OCI-LY3 (cell line): Measurements from ENCODE around the gene DNAH14.

Experiments
- CTCF ChIP-seq: fragments of 200-600, 300-600 bp; sonication (generic); IDR thresholded peaks from 2 replicates; pipeline ENCODE4 v1.5.1; 2014; ENCODE audit warnings: antibody characterized with exemption, low read length, low read depth
- EZH2phosphoT487 ChIP-seq: fragments of 200-600 bp; shearing (Covaris generic); IDR thresholded peaks from 2 replicates; pipeline ENCODE4 v1.6.1; 2018; ENCODE audit warnings: antibody characterized with exemption, mixed run types, low read depth

- TF ChIP-seq CTCF (no peak), EZH2phosphoT487 (no peak)
Measured at GRCh38 chr1:225422795-225423517, 493.5 kb downstream of the DNAH14 start.
